A549 treated with RU486 at 1 μM for 4 hours (cell line): ENCODE measurements around the gene ZNF777. TPM values are rescaled to one million over a fixed set of nuclear protein-coding genes. Genes with fewer than 3 reads are reported as not detected.

ENCODE experiments used
- total RNA-seq: library from RNA; stranded (reverse); fragments of 200-300 nt; extraction: Qiagen RNA extraction; gene quantifications from 5 replicates; pipeline ENCODE4 v1.2.3, GENCODE V29; 2022; ENCODE audit warnings: low read depth

The ZNF777 gene
- 16.2 to 22.7 TPM (median 21.9 TPM) in 5 replicates for total RNA-seq

GRCh38 chr7:149460493-149461277 is at the start of gene ZNF777:
TSS of gene ZNF777 (minus strand) at chr7:149461062. CDS start at chr7:149456022, 5,040 bp downstream.

GRCh38 chr7:149497467-149498261 is 36.8 kb upstream of the ZNF777 start, which contains the start of gene ZNF746:
TSS of gene ZNF746 (minus strand) at chr7:149497809. CDS start at chr7:149497536, 273 bp downstream.

Other genes with a start within 250 kb of the ZNF777 start
- gene ZNF212, start 221.4 kb downstream of the ZNF777 start, total RNA-seq = 11.8 to 12.8 TPM (median 12.4 TPM) in 5 replicates
- 5.1 to 6.8 TPM (median 5.8 TPM) in 5 replicates for gene ZNF783, start 198.9 kb downstream of the ZNF777 start, total RNA-seq
- 13.8 to 20.1 TPM (median 17.5 TPM) in 5 replicates for gene ZNF746, start 36.7 kb upstream of the ZNF777 start, total RNA-seq